Mucosa of descending colon (tissue), 3 donors: ENCODE data around the gene FARS2. TPM values are rescaled to one million over a fixed set of nuclear protein-coding genes. Genes with fewer than 3 reads are reported as not detected.
A peak's percentile ranks its signal among the peaks of the same experiment; 100 is the strongest.

ENCODE experiments used
- ATAC-seq: fragments of 200-7000 bp; cut with Tn5 transposase; one replicate; pipeline ENCODE4 v1.9.1; 2020; ENCODE audit warnings: mild to moderate bottlenecking, moderate library complexity
- DNase-seq, 3 donors: peaks; one replicate each; pipeline ENCODE4 v3.0.0-alpha.2; 2020
- H3K36me3 ChIP-seq: fragments of 200-600 bp; one replicate; pipeline ENCODE4 v1.8.0; 2021; ENCODE audit warnings: low read depth, mild to moderate bottlenecking
- H3K4me1 ChIP-seq: fragments of 200-600 bp; one replicate; pipeline ENCODE4 v1.8.0; 2021; ENCODE audit warnings: low read depth, mild to moderate bottlenecking
- H3K4me3 ChIP-seq: fragments of 200-600 bp; one replicate; pipeline ENCODE4 v1.8.0; 2021; ENCODE audit warnings: mild to moderate bottlenecking
- H3K9me3 ChIP-seq: fragments of 200-600 bp; one replicate; pipeline ENCODE4 v1.8.0; 2021; ENCODE audit warnings: mild to moderate bottlenecking
- CTCF ChIP-seq: fragments of 200-600 bp; IDR thresholded peaks from one replicate; pipeline ENCODE4 v1.8.0; 2022; ENCODE audit warnings: antibody characterized with exemption, mild to moderate bottlenecking
- intact Hi-C, 2 donors: fragments of 100-400 bp; cut with DNase I in 1 of 2; cut with micrococcal nuclease in 1 of 2; formaldehyde crosslinking; loops; one replicate each; pipeline versions ENCODE4 v1.11.0 to v1.11.1; 2022; cut with DNase I, micrococcal nuclease
- total RNA-seq, 3 donors: library from RNA; stranded (reverse); fragmentation: NEBNext Ultra II Directional in 2 of 3; extraction: Animal tissue kit (Norgen Biotek cat#: 25700) in 2 of 3; gene quantifications; one replicate each; pipeline versions ENCODE4 v1.2.1 to v1.2.4, GENCODE V29; 2021 to 2023
- donor health status: DM: no; HTN: no; CAD: no; lungs with moderate emphysema.
- donor health status: DM: no; HTN: no; CAD: no.
- donor health status: DM: no; HTN: yes; CAD: no.

The FARS2 gene
- total RNA-seq, 3 donors from 2014 or later, result 15.2 to 21.6 (median 17.2) TPM

- TF ChIP-seq CTCF, result no peak
- H3K4me3 ChIP-seq, result no peak overlapping the region
- intact Hi-C loops, result no loop called here
- no peak for DNase-seq
- no peaks in the 10 kb centered on the region for H3K4me1 ChIP-seq
- H3K9me3 ChIP-seq, result no peaks in the 10 kb centered on the region
- no peaks in the 10 kb centered on the region for H3K36me3 ChIP-seq
- no peak for ATAC-seq
Measured at GRCh38 chr6:5389086-5389745, 127.9 kb downstream of the FARS2 start.

GRCh38 chr6:5390177-5390576, 128.9 kb downstream of the FARS2 start:
- Histone ChIP-seq H3K4me3 (no peak overlapping the region), H3K36me3 (no peaks in the 10 kb centered on the region), H3K4me1 (no peaks in the 10 kb centered on the region), H3K9me3 (no peaks in the 10 kb centered on the region)
- intact Hi-C loops, result loop anchor here in 1 of 2 donors (10.0 kb wide), 1 partner anchor 245 kb away; no protein-coding TSS in a partner anchor
- TF ChIP-seq CTCF, result no peak
- ATAC-seq (no peak), DNase-seq (no peak)

- no peak for DNase-seq
- intact Hi-C loops, result loop anchor here in 1 of 2 donors (10.0 kb wide), 1 partner anchor 249 kb away; no protein-coding TSS in a partner anchor
- peak; percentile 75 for ATAC-seq
- no peak for TF ChIP-seq CTCF
- no peaks in the 10 kb centered on the region for H3K4me1 ChIP-seq
- H3K36me3 ChIP-seq, result no peaks in the 10 kb centered on the region
- no peaks in the 10 kb centered on the region for H3K9me3 ChIP-seq
- H3K4me3 ChIP-seq, result no peak overlapping the region
Measured at GRCh38 chr6:5394280-5394679, 133.0 kb downstream of the FARS2 start.

GRCh38 chr6:5395719-5396118, 134.4 kb downstream of the FARS2 start:
- no peak for TF ChIP-seq CTCF
- intact Hi-C loops, result loop anchor here in 1 of 2 donors (10.0 kb wide), 1 partner anchor 251 kb away; no protein-coding TSS in a partner anchor
- H3K4me3 ChIP-seq, result no peak overlapping the region
- DNase-seq (no peak), ATAC-seq (no peak)
- H3K36me3 ChIP-seq, result no peaks in the 10 kb centered on the region
- no peaks in the 10 kb centered on the region for H3K4me1 ChIP-seq
- no peaks in the 10 kb centered on the region for H3K9me3 ChIP-seq

GRCh38 chr6:5398530-5398929, 137.2 kb downstream of the FARS2 start:
- Histone ChIP-seq H3K9me3 (peaks cover 5% of the 10 kb centered on the region), H3K4me1 (no peaks in the 10 kb centered on the region), H3K36me3 (no peaks in the 10 kb centered on the region), H3K4me3 (no peak overlapping the region)
- no peak for TF ChIP-seq CTCF
- peak; percentile 54 for ATAC-seq
- DNase-seq, result peak in 1 of 3 donors; percentile 5
- intact Hi-C loops, result loop anchor here in 1 of 2 donors (10.0 kb wide), 1 partner anchor 254 kb away; no protein-coding TSS in a partner anchor
